Measurements from ENCODE around the gene PTPRB. TPM values are rescaled to one million over a fixed set of nuclear protein-coding genes. Genes with fewer than 3 reads are reported as not detected.

The PTPRB gene
- total RNA-seq, 1 experiment from 2014 or later = 1.9 TPM

DNA sequence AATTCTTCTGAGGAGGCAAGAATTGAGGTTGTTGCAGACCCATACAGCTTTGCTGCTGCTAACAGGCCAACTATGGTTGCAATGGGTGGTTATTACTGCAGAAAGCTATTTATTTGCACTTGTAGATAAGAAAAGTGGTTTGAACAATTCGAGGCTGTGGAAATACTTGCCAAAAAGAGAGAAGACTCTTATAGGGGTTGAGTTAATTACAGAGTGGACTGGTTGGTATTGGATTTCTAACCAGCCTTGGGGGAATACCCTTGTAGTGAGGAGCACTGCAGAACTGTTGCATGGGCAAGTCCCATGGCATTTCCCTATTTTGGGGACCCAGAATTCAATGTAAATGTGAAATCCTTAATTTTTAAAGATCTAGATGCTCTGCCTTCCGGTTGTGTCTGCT lies 150.6 kb downstream of the PTPRB start:
- Histone ChIP-seq H3K27ac (no peak overlapping the region), H3K4me1 (replicated peaks; ENCODE audit: insufficient read depth) (no peaks in the 10 kb centered on the region), H3K36me3 (ENCODE audit: low read depth) (no peaks in the 10 kb centered on the region), H3F3A (ENCODE audit: insufficient read depth, low read depth) (no peaks in the 10 kb centered on the region), H4K20me1 (ENCODE audit: insufficient read depth) (no peaks in the 10 kb centered on the region), H3K4me3 (no peak overlapping the region), H3K4me2 (no peak overlapping the region), H3K79me2 (ENCODE audit: low read depth) (no peaks in the 10 kb centered on the region), H2AFZ (no peak overlapping the region), H3K9me2 (ENCODE audit: insufficient read depth) (no peaks in the 10 kb centered on the region), H3K9me3 (ENCODE audit: insufficient read depth, low read depth) (0 out of 2 replicates have a peak, but pooled peaks cover 5% of the 10 kb centered on the region), H3K27me3 (ENCODE audit: insufficient read depth, low read depth) (no peaks in the 10 kb centered on the region)
- ChIA-PET CTCF (no interaction called here), POLR2A (ENCODE audit: unreplicated experiment) (no interaction called here)
- intact Hi-C loops (cut with micrococcal nuclease; ENCODE audit: unreplicated experiment) = no loop called here
- TF ChIP-seq EZH2 (IDR thresholded peaks at IDR 0.05; ENCODE audit: low read depth) = no peak
- TF ChIP-seq CTCF (conservative IDR thresholded peaks at IDR 0.05) = no peak
- BruUV-seq (replicated peaks) = no TSS peak
- DNase-seq = no peak

DNA sequence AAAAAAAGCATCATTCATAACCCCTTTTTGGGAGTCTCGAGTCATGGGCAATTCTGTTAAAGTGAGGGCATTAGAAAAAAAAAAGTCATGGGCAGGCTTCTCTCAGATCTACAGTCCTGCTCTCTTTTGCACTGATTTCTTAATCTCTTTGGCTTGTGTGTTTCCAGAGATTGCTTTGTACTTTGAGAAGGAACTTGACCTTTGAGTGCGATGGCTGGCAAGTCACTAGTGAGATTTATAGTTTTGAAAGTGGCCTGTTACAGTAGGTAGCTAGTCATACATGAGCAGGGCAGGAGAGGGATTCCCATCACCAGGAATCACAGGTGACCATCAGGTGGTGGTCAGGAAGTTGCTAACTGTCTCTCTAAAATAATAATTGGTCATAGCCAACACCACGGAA lies 151.5 kb downstream of the PTPRB start:
- H3K4me1 ChIP-seq (replicated peaks; ENCODE audit: insufficient read depth) = no peaks in the 10 kb centered on the region
- H3K9me3 ChIP-seq (ENCODE audit: insufficient read depth, low read depth) = 0 out of 2 replicates have a peak, but pooled peaks cover 5% of the 10 kb centered on the region
- DNase-seq = no peak
- no peaks in the 10 kb centered on the region for H3K9me2 ChIP-seq (ENCODE audit: insufficient read depth)
- H2AFZ ChIP-seq = no peak overlapping the region
- no peaks in the 10 kb centered on the region for H3K36me3 ChIP-seq (ENCODE audit: low read depth)
- H3K4me2 ChIP-seq = no peak overlapping the region
- no TSS peak for BruUV-seq (replicated peaks)
- H3K27me3 ChIP-seq (ENCODE audit: insufficient read depth, low read depth) = no peaks in the 10 kb centered on the region
- no peak overlapping the region for H3K4me3 ChIP-seq
- H3F3A ChIP-seq (ENCODE audit: insufficient read depth, low read depth) = no peaks in the 10 kb centered on the region
- TF ChIP-seq CTCF (conservative IDR thresholded peaks at IDR 0.05) (no peak), EZH2 (IDR thresholded peaks at IDR 0.05; ENCODE audit: low read depth) (no peak)
- no peak overlapping the region for H3K27ac ChIP-seq
- H4K20me1 ChIP-seq (ENCODE audit: insufficient read depth) = no peaks in the 10 kb centered on the region
- CTCF ChIA-PET = no interaction called here
- H3K79me2 ChIP-seq (ENCODE audit: low read depth) = no peaks in the 10 kb centered on the region
- POLR2A ChIA-PET (ENCODE audit: unreplicated experiment) = no interaction called here
- intact Hi-C loops (cut with micrococcal nuclease; ENCODE audit: unreplicated experiment) = no loop called here

DNA sequence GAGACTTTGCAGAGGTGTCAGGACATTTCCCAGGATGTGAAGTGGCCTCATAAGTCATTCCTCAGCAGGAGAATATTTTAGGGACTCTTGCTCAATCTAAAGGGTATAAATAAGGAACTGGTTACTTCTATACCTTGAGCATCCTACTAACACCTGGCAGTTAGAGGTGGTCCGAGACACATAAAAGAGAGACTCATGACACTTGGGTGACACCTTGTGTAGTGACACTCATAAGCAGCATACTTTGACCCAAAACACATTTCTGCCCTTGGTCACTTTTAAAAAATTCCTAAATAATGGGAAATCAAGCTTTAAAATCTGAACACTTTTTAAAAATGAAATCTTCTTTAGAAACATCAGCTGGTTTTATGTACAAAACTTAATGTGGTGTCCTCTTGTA lies 152.8 kb downstream of the PTPRB start:
- Histone ChIP-seq H3K4me1 (replicated peaks; ENCODE audit: insufficient read depth) (no peaks in the 10 kb centered on the region), H3K36me3 (ENCODE audit: low read depth) (no peaks in the 10 kb centered on the region), H3F3A (ENCODE audit: insufficient read depth, low read depth) (no peaks in the 10 kb centered on the region), H4K20me1 (ENCODE audit: insufficient read depth) (no peaks in the 10 kb centered on the region), H3K79me2 (ENCODE audit: low read depth) (0 out of 2 replicates have a peak, but pooled peaks cover under 1% of the 10 kb centered on the region), H3K9me2 (ENCODE audit: insufficient read depth) (no peaks in the 10 kb centered on the region), H3K9me3 (ENCODE audit: insufficient read depth, low read depth) (no peaks in the 10 kb centered on the region), H3K27ac (no peak overlapping the region), H2AFZ (no peak overlapping the region), H3K4me2 (no peak overlapping the region), H3K4me3 (no peak overlapping the region), H3K27me3 (ENCODE audit: insufficient read depth, low read depth) (no peaks in the 10 kb centered on the region)
- ChIA-PET CTCF (no interaction called here), POLR2A (ENCODE audit: unreplicated experiment) (no interaction called here)
- no peak for TF ChIP-seq CTCF (conservative IDR thresholded peaks at IDR 0.05)
- no peak for TF ChIP-seq EZH2 (IDR thresholded peaks at IDR 0.05; ENCODE audit: low read depth)
- intact Hi-C loops (cut with micrococcal nuclease; ENCODE audit: unreplicated experiment) = no loop called here
- no peak for DNase-seq
- BruUV-seq (replicated peaks) = no TSS peak

Data from PC-9 (cell line).